Upper lobe of right lung (tissue), 1 donor: ENCODE data around the gene ACAA2. TPM values are rescaled to one million over a fixed set of nuclear protein-coding genes. Genes with fewer than 3 reads are reported as not detected.
"Not testable (repeated sequence)": the region's sequence is repeated elsewhere in the genome, so short reads cannot be mapped to it uniquely, and the experiment has no call there.

Experiments used
- ATAC-seq: fragments of 200-7000 bp; cut with Tn5 transposase; one replicate; pipeline ENCODE4 v1.9.1; 2020; ENCODE audit warnings: mild to moderate bottlenecking, moderate library complexity
- DNase-seq: peaks from one replicate; pipeline ENCODE4 v3.0.0-alpha.2; 2020
- H3K27ac ChIP-seq: fragments of 200-600 bp; one replicate; pipeline ENCODE4 v1.8.0; 2022
- H3K27me3 ChIP-seq: fragments of 200-600 bp; one replicate; pipeline ENCODE4 v1.8.0; 2022; ENCODE audit warnings: mild to moderate bottlenecking
- H3K36me3 ChIP-seq: fragments of 200-600 bp; one replicate; pipeline ENCODE4 v1.8.0; 2022
- H3K4me1 ChIP-seq: fragments of 200-600 bp; one replicate; pipeline ENCODE4 v1.8.0; 2022
- H3K4me3 ChIP-seq: fragments of 200-600 bp; one replicate; pipeline ENCODE4 v1.8.0; 2022; ENCODE audit warnings: mild to moderate bottlenecking
- H3K9me3 ChIP-seq: fragments of 200-600 bp; one replicate; pipeline ENCODE4 v1.8.0; 2022
- CTCF ChIP-seq: fragments of 200-600 bp; IDR thresholded peaks from one replicate; pipeline ENCODE4 v1.8.0; 2022; ENCODE audit warnings: antibody characterized with exemption
- intact Hi-C: fragments of 100-400 bp; cut with DNase I; formaldehyde crosslinking; loops from one replicate; pipeline ENCODE4 v1.11.0; 2022
- total RNA-seq: library from RNA; stranded (reverse); fragmentation: NEBNext Ultra II Directional; extraction: Animal tissue kit (Norgen Biotek cat#: 25700); gene quantifications from one replicate; pipeline ENCODE4 v1.2.1, GENCODE V29; 2021
- donor health status: DM: no; HTN: yes; CAD: no; lungs with severe emphysema.

ACAA2 gene
- total RNA-seq, 1 donor from 2014 or later: 68.9 TPM

- ATAC-seq (no peak), DNase-seq (no peak)
- Histone ChIP-seq H3K27ac (no peak overlapping the region), H3K27me3 (no peaks in the 10 kb centered on the region), H3K4me1 (no peaks in the 10 kb centered on the region), H3K36me3 (no peaks in the 10 kb centered on the region), H3K9me3 (no peaks in the 10 kb centered on the region), H3K4me3 (no peak overlapping the region)
- TF ChIP-seq CTCF: no peak
- intact Hi-C loops: no loop called here
Measured at GRCh38 chr18:49839012-49839411, 25.7 kb upstream of the ACAA2 start.

GRCh38 chr18:49838381-49838780 lies 25.0 kb upstream of the ACAA2 start:
- Histone ChIP-seq H3K27me3 (no peaks in the 10 kb centered on the region), H3K27ac (no peak overlapping the region), H3K4me3 (no peak overlapping the region), H3K4me1 (no peaks in the 10 kb centered on the region), H3K36me3 (no peaks in the 10 kb centered on the region), H3K9me3 (no peaks in the 10 kb centered on the region)
- no peak for DNase-seq
- TF ChIP-seq CTCF: no peak
- no peak for ATAC-seq
- intact Hi-C loops: no loop called here

- intact Hi-C loops: no loop called here
- Histone ChIP-seq H3K4me1 (no peaks in the 10 kb centered on the region), H3K27ac (no peak overlapping the region), H3K4me3 (no peak overlapping the region), H3K27me3 (no peaks in the 10 kb centered on the region), H3K9me3 (no peaks in the 10 kb centered on the region), H3K36me3 (no peaks in the 10 kb centered on the region)
- DNase-seq (no peak), ATAC-seq (no peak)
- no peak for TF ChIP-seq CTCF
Measured at GRCh38 chr18:49837889-49838288, 24.6 kb upstream of the ACAA2 start.

GRCh38 chr18:49837316-49837835 lies 24.0 kb upstream of the ACAA2 start:
- H3K4me3 ChIP-seq, DNase-seq, H3K4me1 ChIP-seq, H3K9me3 ChIP-seq, H3K27me3 ChIP-seq, ATAC-seq, H3K36me3 ChIP-seq, H3K27ac ChIP-seq, intact Hi-C loops: not testable (repeated sequence)

GRCh38 chr18:49835405-49835804 lies 22.1 kb upstream of the ACAA2 start:
- H3K27ac ChIP-seq: no peak overlapping the region
- no peaks in the 10 kb centered on the region for H3K9me3 ChIP-seq
- H3K27me3 ChIP-seq: no peaks in the 10 kb centered on the region
- DNase-seq (no peak), ATAC-seq (no peak)
- H3K4me1 ChIP-seq: no peaks in the 10 kb centered on the region
- intact Hi-C loops: no loop called here
- TF ChIP-seq CTCF: no peak
- no peaks in the 10 kb centered on the region for H3K36me3 ChIP-seq
- H3K4me3 ChIP-seq: no peak overlapping the region

- Histone ChIP-seq H3K27ac (no peak overlapping the region), H3K27me3 (no peaks in the 10 kb centered on the region)
Measured at GRCh38 chr18:49834258-49834657, 20.9 kb upstream of the ACAA2 start.

More at GRCh38 chr18:49834258-49834657, 20.9 kb upstream of the ACAA2 start:
- Histone ChIP-seq H3K4me1 (no peaks in the 10 kb centered on the region), H3K4me3 (no peak overlapping the region), H3K9me3 (no peaks in the 10 kb centered on the region), H3K36me3 (no peaks in the 10 kb centered on the region)
- no peak for TF ChIP-seq CTCF
- intact Hi-C loops: no loop called here
- ATAC-seq (no peak), DNase-seq (no peak)
